Suppressor macrophage treated with lipopolysaccharide for 1 hour (primary cell): ENCODE measurements around the gene SOHLH2.

Source experiments
- DNase-seq, 3 donors: peaks; one replicate each; pipeline ENCODE4 v3.0.0-alpha.2; 2020 to 2022

The SOHLH2 gene

GRCh38 chr13:36131222-36131930, 83.0 kb downstream of the SOHLH2 start, which contains the start of gene DCLK1:
DCLK1 (minus strand) TSS chr13:36131382.
- no peak for DNase-seq

GRCh38 chr13:36130552-36131221, 83.7 kb downstream of the SOHLH2 start:
- DNase-seq = no peak

- no peak for DNase-seq
Observed at GRCh38 chr13:36130193-36130551, 84.2 kb downstream of the SOHLH2 start.

GRCh38 chr13:36129539-36129938, 84.8 kb downstream of the SOHLH2 start:
- DNase-seq = no peak

- DNase-seq = no peak
Observed at GRCh38 chr13:36126491-36126890, 87.9 kb downstream of the SOHLH2 start.

GRCh38 chr13:36125841-36126240, 88.5 kb downstream of the SOHLH2 start:
- DNase-seq = no peak

- DNase-seq = no peak
Observed at GRCh38 chr13:36124236-36124822, 90.0 kb downstream of the SOHLH2 start.
